ENCODE measurements around the gene MICU1.
A peak's percentile ranks its signal among the peaks of the same experiment; 100 is the strongest.
"Not testable (repeated sequence)": the region's sequence is repeated elsewhere in the genome, so short reads cannot be mapped to it uniquely, and the experiment has no call there.

Gene MICU1

GRCh38 chr10:72445851-72446250 lies 180.0 kb downstream of the MICU1 start:
- no peak for DNase-seq (ENCODE audit: low spot score)

DNA sequence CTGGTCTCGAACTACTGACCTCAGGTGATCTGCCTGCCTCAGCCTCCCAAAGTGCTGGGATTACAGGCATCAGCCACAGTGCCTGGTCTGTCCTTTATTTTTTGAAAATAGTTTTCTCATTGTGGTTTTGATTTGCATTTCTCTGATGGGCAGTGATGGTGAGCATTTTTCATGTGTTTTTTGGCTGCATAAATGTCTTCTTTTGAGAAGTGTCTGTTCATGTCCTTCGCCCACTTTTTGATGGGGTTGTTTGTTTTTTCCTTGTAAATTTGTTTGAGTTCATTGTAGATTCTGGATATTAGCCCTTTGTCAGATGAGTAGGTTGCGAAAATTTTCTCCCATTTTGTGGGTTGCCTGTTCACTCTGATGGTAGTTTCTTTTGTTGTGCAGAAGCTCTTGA lies 182.9 kb downstream of the MICU1 start:
- DNase-seq (ENCODE audit: low spot score): not testable (repeated sequence)

GRCh38 chr10:72435570-72435969 lies 190.3 kb downstream of the MICU1 start:
- no peak for DNase-seq (ENCODE audit: low spot score)

GRCh38 chr10:72430936-72431335 lies 194.9 kb downstream of the MICU1 start:
- DNase-seq (ENCODE audit: low spot score): not testable (repeated sequence)

- no peak for DNase-seq (ENCODE audit: low spot score)
Observed at GRCh38 chr10:72429931-72430330, 195.9 kb downstream of the MICU1 start.

DNA sequence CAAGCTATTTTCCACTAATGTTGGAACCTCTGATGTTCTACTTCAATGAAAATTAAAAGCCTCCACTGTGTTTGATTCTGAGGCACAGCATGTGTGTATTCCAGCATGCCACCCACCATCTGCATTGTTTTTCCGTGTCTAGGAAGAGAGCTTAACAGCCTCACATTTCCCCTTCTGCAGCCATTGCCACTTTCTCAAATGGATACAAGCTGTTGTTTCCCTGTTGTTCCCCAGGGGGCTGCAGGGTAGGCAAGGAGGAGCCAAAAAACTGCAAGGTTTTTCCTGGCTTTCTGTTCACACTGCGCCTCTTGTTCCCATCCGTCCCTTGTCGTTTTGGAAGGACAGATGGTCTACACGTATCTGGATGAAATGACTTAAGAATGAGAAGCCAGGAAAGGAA lies 198.9 kb downstream of the MICU1 start:
- DNase-seq (ENCODE audit: low spot score): peak; percentile 55

DNA sequence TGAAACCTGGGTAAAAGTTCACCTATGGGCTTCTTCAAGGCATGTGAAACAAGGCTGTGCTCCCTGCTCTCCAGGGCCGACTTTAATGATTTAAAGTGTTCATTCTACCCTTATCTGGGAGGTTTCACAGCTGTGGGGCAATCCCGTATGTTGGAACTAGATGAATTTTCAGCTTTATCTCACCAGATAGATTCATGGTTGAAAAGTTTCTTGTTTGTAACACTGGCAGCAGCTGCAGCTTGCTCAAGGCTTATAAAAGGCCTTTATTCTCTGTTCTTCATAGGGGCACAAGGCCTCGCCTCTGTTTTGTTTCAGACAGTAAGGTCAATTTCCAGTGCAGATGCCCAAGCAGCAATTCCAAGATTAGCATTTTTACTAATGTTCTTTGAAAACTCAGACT lies 200.7 kb downstream of the MICU1 start:
- DNase-seq (ENCODE audit: low spot score): no peak

DNA sequence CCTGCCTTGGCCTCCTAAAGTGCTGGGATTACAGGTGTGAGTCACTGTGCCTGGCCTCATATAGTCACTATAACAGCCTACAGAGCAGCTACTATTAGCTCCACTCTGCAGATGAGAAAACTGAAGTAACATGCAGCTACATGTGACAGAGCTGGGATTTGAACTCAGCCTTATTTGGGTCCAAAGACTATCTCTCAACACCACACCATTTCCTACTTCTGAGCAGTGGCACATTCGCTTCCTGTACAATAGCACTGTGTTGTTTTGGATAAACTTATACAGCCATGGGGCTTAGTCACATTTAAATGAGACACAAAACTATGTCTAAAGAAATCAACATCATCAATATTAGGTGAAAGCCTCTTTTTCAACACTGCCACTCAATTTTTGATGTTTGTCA lies 201.3 kb downstream of the MICU1 start:
- DNase-seq (ENCODE audit: low spot score): no peak

DNA sequence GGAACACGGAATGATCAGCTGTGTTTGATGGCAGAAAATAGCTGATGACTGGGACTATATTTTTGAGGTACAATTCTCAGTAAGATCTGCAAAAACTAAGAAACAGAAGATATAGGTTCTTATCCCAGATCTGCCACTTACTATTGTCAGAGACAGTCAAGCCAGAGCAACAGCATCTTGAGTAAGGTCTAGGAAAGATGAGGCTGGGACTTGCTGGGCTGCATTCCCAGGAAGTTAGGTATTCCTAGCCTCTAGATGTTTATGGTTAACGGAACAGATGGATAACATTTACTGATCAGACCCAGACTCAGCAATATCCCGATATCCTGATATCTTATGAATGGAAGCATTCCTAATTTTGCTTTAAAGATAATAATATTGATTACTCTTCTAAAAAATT lies 202.5 kb downstream of the MICU1 start:
- no peak for DNase-seq (ENCODE audit: low spot score)

DNA sequence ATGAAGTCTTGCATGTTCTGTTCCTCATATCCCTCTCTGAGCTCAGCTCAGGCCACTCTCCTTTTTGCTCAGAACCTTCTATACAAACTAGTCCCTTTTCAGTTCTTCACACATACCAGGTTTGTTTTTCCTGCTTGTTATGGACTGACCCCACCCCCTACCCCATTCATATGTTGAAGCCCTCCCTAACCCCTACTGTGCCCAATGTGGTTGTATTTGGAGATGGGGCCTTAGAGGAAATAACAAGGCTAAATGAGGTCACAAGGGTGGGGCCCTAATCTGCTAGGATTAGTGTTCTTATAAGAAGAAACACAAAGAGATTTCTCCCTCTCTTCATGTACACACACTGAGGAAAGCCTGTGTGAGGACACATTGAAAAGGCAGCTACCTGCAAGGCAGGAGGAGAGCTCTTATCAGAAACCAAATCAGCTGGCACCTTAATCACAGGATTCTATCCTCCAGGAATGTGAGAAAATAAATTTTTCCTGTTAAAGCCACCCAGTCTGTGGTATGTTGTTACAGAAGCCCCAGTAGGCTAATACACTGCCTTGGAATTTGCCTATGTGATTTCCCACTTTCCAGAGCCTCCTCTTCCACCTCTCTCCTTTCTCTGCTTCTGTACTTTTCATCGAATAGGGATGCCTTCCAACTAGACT lies 203.9 kb downstream of the MICU1 start:
- DNase-seq (ENCODE audit: low spot score): no peak

DNA sequence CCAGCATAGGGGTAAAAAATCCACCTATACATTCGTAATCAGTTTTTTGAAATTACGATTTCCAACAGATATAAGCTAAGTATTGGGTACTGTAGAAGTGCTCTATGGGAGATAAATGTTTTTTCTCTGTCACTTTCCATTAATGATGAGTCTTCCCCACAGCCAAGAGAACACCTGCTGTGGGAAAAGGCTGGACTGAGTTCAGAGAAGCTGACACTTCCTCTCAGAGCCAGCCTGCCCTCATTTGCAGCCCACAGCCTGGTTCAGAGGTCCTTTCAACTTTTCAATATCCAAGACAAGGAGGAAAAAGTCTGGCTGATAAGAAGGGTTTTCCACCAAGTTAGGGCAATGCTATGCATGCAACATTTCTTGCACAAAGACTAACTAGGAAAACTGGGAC lies 206.6 kb downstream of the MICU1 start:
- no peak for DNase-seq (ENCODE audit: low spot score)

- no peak for DNase-seq (ENCODE audit: low spot score)
Observed at GRCh38 chr10:72418679-72419078, 207.2 kb downstream of the MICU1 start.

GRCh38 chr10:72417971-72418370 lies 207.9 kb downstream of the MICU1 start:
- DNase-seq (ENCODE audit: low spot score): no peak

GRCh38 chr10:72416661-72417060 lies 209.2 kb downstream of the MICU1 start:
- DNase-seq (ENCODE audit: low spot score): no peak

- no peak for DNase-seq (ENCODE audit: low spot score)
Observed at GRCh38 chr10:72414642-72415041, 211.2 kb downstream of the MICU1 start.

DNA sequence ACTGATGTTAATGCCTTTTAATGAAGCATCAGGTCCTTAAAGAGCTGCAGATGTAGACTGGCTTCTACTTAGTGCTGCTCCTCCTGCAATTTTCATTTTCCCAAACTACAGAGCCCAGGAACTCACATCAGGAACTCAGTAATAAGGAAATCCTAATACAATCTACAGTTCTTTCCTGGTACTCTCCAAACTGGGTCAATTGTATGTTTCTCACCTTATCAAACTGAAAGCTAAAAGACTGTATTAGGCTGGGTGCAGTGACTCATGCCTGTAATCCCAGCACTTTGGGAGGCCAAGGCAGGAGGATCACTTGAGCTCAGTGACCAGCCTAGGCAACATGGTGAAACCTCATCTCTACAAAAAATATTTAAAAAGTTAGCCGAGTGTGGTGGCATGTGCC lies 216.7 kb downstream of the MICU1 start:
- DNase-seq (ENCODE audit: low spot score): no peak

DNA sequence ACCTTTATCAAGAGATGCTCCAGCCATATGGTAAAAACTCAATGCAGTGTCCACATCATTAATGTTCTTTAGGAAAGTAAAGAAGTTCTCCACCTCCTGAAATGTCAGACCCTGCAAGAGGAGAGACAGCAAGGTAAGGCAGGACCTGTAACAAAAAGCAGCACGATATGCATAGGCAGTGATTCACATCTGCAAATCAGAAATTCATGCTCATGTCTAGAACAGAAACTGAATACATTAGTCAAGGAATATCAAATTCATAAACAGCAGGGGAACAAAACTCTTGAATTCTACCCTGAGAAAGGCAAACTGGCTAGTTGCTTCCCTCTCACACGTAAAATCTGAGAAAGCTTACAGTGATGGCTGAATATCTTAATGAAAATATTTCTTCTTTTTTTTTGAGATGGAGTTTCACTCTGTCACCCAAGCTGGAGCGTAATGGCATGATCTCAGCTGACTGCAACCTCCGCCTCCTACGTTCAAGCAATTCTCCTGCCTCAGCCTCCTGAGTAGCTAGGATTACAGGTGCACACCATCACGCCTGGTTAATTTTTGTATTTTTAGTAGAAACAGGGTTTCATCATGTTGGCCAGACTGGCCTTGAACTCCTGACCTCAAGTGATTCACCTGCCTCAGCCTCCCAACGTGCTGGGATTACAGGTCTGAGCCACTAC lies 217.8 kb downstream of the MICU1 start:
- no peak for DNase-seq (ENCODE audit: low spot score)

- no peak for DNase-seq (ENCODE audit: low spot score)
Observed at GRCh38 chr10:72407471-72407870, 218.4 kb downstream of the MICU1 start.

GRCh38 chr10:72395581-72395980 lies 230.3 kb downstream of the MICU1 start:
- DNase-seq (ENCODE audit: low spot score): not testable (repeated sequence)

GRCh38 chr10:72392571-72392970 lies 233.3 kb downstream of the MICU1 start:
- DNase-seq (ENCODE audit: low spot score): no peak

- DNase-seq (ENCODE audit: low spot score): no peak
Observed at GRCh38 chr10:72390764-72391163, 235.1 kb downstream of the MICU1 start.

- DNase-seq (ENCODE audit: low spot score): no peak
Observed at GRCh38 chr10:72389716-72390115, 236.2 kb downstream of the MICU1 start.

DNA sequence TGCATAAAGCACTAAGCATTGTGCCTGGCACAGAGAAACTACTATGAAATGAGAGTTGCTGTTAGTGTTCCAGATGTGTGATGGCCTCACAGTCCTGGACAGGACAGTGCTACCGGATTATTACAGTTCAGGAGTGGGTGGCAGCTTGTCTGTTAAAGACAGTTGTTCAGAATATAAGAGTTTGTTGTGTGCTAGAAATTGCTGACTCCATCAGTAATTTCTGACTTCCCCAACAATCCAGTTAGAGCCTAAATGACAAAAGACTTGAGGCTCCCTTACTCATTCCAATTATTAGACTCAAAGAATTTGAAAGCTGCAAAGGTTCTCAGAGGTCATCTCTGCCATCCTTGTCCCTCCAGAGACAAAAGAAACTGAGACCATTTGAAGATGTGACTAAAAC lies 236.9 kb downstream of the MICU1 start:
- DNase-seq (ENCODE audit: low spot score): no peak

GRCh38 chr10:72388062-72388461 lies 237.8 kb downstream of the MICU1 start:
- DNase-seq (ENCODE audit: low spot score): no peak

Data from ecto neural progenitor cell (in vitro differentiated cells).